ENCODE data around the gene ADGRV1. TPM values are rescaled to one million over a fixed set of nuclear protein-coding genes. Genes with fewer than 3 reads are reported as not detected.

The ADGRV1 gene
- total RNA-seq, 4 donors from 2014 or later = 2.5 to 7.5 (median 4.5) TPM

GRCh38 chr5:90561766-90562165 lies 3.2 kb downstream of the ADGRV1 start:
- Histone ChIP-seq H3K9me3 (no peaks in the 10 kb centered on the region), H3K27ac (no peak overlapping the region), H3K4me1 (peaks cover 15% of the 10 kb centered on the region), H3K36me3 (no peaks in the 10 kb centered on the region), H3K4me3 (no peak overlapping the region), H3K27me3 (peaks cover 53% of the 10 kb centered on the region)
- DNase-seq (ENCODE audit: low spot score in 2 of 2) = no peak
- WGBS = 72% methylated on average over 1 of the region's 1 CpG
- TF ChIP-seq CTCF (IDR thresholded peaks at IDR 0.05) = no peak
- no peak for TF ChIP-seq EP300 (IDR thresholded peaks at IDR 0.05)
- TF ChIP-seq POLR2A (IDR thresholded peaks at IDR 0.05) = no peak
- TF ChIP-seq POLR2AphosphoS5 (IDR thresholded peaks at IDR 0.05) = no peak

GRCh38 chr5:90562341-90562740 lies 3.7 kb downstream of the ADGRV1 start:
- H3K36me3 ChIP-seq = no peaks in the 10 kb centered on the region
- H3K9me3 ChIP-seq = no peaks in the 10 kb centered on the region
- no peak for DNase-seq (ENCODE audit: low spot score in 2 of 2)
- H3K27me3 ChIP-seq = peaks cover 49% of the 10 kb centered on the region
- no peak overlapping the region for H3K4me3 ChIP-seq
- peaks cover 15% of the 10 kb centered on the region for H3K4me1 ChIP-seq
- WGBS = 73% methylated on average over 5 of the region's 5 CpGs
- no peak overlapping the region for H3K27ac ChIP-seq
- TF ChIP-seq CTCF (IDR thresholded peaks at IDR 0.05) (no peak), POLR2A (IDR thresholded peaks at IDR 0.05) (no peak), POLR2AphosphoS5 (IDR thresholded peaks at IDR 0.05) (no peak), EP300 (IDR thresholded peaks at IDR 0.05) (no peak)

- Histone ChIP-seq H3K4me3 (no peak overlapping the region), H3K27ac (no peak overlapping the region), H3K4me1 (peaks cover 12% of the 10 kb centered on the region), H3K9me3 (no peaks in the 10 kb centered on the region), H3K36me3 (no peaks in the 10 kb centered on the region), H3K27me3 (peaks cover 45% of the 10 kb centered on the region)
- DNase-seq (ENCODE audit: low spot score in 2 of 2) = no peak
- TF ChIP-seq POLR2AphosphoS5 (IDR thresholded peaks at IDR 0.05) (no peak), POLR2A (IDR thresholded peaks at IDR 0.05) (no peak), EP300 (IDR thresholded peaks at IDR 0.05) (no peak), CTCF (IDR thresholded peaks at IDR 0.05) (no peak)
- WGBS = 48% methylated on average over 1 of the region's 1 CpG
Measured at GRCh38 chr5:90563108-90563507, 4.5 kb downstream of the ADGRV1 start.

GRCh38 chr5:90565491-90565890 lies 6.9 kb downstream of the ADGRV1 start:
- Histone ChIP-seq H3K9me3 (peaks cover 4% of the 10 kb centered on the region), H3K36me3 (no peaks in the 10 kb centered on the region), H3K27me3 (peaks cover 21% of the 10 kb centered on the region), H3K27ac (no peak overlapping the region), H3K4me1 (no peaks in the 10 kb centered on the region), H3K4me3 (no peak overlapping the region)
- 89% methylated on average over 3 of the region's 3 CpGs for WGBS
- TF ChIP-seq POLR2A (IDR thresholded peaks at IDR 0.05) = no peak
- TF ChIP-seq EP300 (IDR thresholded peaks at IDR 0.05) = no peak
- no peak for TF ChIP-seq CTCF (IDR thresholded peaks at IDR 0.05)
- no peak for TF ChIP-seq POLR2AphosphoS5 (IDR thresholded peaks at IDR 0.05)
- no peak for DNase-seq (ENCODE audit: low spot score in 2 of 2)

- Histone ChIP-seq H3K27ac (no peak overlapping the region), H3K4me3 (no peak overlapping the region), H3K9me3 (peaks cover 4% of the 10 kb centered on the region), H3K4me1 (no peaks in the 10 kb centered on the region), H3K36me3 (no peaks in the 10 kb centered on the region), H3K27me3 (peaks cover 4% of the 10 kb centered on the region)
- WGBS = 69% methylated on average over 1 of the region's 1 CpG
- no peak for DNase-seq (ENCODE audit: low spot score in 2 of 2)
- TF ChIP-seq POLR2A (IDR thresholded peaks at IDR 0.05) = no peak
- no peak for TF ChIP-seq POLR2AphosphoS5 (IDR thresholded peaks at IDR 0.05)
- TF ChIP-seq CTCF (IDR thresholded peaks at IDR 0.05) = no peak
- TF ChIP-seq EP300 (IDR thresholded peaks at IDR 0.05) = no peak
Measured at GRCh38 chr5:90569084-90569483, 10.5 kb downstream of the ADGRV1 start.
